ENCODE measurements around the gene TBX21.
"Not testable (repeated sequence)": the region's sequence is repeated elsewhere in the genome, so short reads cannot be mapped to it uniquely, and the experiment has no call there.

Gene TBX21

DNA sequence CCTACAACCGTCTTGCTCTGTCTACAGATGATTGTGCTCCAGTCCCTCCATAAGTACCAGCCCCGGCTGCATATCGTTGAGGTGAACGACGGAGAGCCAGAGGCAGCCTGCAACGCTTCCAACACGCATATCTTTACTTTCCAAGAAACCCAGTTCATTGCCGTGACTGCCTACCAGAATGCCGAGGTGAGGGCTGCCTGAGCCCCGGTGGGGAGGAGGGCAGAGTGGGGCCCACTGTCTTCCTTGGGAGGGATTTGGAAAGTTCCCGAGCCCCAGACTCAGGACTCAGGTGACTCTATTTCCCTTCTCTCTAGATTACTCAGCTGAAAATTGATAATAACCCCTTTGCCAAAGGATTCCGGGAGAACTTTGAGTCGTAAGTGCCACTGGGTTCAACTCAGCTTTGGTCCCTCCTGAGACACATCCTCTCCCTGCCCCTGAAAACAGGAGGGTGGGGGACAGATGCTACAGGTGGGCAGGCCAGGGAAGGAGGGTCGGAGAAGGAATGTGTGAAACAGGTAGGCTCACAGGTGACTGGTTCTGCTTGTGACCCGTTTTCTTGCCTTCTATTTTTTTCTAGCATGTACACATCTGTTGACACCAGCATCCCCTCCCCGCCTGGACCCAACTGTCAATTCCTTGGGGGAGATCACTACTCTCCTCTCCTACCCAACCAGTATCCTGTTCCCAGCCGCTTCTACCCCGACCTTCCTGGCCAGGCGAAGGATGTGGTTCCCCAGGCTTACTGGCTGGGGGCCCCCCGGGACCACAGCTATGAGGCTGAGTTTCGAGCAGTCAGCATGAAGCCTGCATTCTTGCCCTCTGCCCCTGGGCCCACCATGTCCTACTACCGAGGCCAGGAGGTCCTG lies 11.4 kb downstream of the TBX21 start:
- H3K4me3 ChIP-seq (ENCODE audit: low read length) = no peak overlapping the region
- DNase-seq (ENCODE audit: low read depth, low spot score) = peak; percentile 54

DNA sequence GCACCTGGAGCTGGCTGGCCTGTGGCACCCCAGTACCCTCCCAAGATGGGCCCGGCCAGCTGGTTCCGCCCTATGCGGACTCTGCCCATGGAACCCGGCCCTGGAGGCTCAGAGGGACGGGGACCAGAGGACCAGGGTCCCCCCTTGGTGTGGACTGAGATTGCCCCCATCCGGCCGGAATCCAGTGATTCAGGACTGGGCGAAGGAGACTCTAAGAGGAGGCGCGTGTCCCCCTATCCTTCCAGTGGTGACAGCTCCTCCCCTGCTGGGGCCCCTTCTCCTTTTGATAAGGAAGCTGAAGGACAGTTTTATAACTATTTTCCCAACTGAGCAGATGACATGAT lies 12.0 kb downstream of the TBX21 start:
- no peak overlapping the region for H3K4me3 ChIP-seq (ENCODE audit: low read length)
- no peak for DNase-seq (ENCODE audit: low read depth, low spot score)

DNA sequence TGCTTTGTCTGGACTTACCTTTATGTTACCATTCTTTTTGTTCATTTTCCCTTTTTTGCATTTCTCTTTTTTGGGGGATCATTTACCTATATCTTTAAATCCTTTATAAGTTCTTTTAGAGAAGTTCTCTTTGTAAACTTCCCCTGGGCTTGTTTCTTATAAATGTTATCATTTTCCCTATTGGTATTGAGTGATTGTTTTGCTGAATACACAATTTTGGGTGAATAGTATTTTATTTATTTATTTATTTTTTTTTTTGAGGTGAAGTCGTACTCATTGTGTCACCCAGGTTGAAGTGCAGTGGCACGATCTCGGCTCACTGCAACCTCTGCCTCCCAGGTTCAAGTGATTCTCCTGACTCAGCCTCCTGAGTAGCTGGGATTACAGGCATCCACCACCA lies 18.4 kb downstream of the TBX21 start:
- no peak for DNase-seq (ENCODE audit: low read depth, low spot score)

DNA sequence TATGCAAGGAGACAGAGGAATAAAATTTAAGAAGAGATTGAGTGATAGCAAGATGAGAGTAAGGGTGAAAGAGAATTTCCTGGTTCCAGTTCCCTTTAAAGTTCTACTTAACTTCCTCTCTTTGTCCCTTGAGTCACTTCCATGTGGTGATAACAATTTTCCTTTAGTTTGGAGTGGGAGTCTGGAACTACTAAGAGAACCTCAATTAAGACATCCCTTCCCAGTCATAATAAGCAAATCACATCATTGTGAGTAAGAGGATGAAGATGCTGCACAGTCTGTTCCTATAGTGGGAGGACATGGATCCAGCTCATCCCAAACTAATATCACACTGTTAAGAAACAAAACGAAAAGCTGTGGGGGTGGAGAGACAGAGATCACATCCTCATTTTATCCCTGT lies 24.4 kb downstream of the TBX21 start:
- no peak for DNase-seq (ENCODE audit: low read depth, low spot score)
- no peak overlapping the region for H3K4me3 ChIP-seq (ENCODE audit: low read length)

More for the DNA sequence above, 18.4 kb downstream of the TBX21 start:
- no peak overlapping the region for H3K4me3 ChIP-seq (ENCODE audit: low read length)

DNA sequence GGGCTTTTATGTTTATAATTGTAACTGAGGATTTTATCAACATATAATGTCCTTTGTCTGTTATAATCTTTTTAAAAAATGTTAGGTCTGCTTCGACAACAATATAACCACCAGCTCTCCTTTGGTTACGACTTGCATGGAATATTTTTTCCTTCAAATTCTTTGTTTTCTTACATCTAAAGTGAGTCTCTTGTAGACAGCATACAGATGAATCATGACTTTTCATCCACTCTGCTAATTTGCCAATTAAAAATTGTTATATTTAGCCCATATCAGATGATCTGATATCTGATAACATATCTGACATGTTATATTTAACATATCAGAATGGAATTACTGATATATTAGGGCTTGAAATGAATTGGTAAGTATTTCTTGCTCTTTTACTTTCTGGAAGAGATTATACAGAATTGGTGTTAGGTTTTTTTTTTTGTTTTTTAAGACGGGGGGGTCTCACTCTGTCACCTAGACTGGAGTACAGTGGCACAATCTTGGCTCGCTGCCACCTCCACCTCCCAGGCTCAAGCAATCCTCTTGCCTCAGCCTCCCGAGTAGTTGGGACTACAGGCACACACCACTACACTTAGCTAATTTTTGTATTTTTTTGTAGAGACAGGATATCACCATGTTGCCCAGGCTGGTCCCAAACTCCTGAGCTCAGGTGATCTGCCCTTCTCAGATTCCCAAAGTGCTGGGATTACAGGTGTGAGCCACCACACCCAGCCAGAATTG lies 27.5 kb downstream of the TBX21 start:
- DNase-seq (ENCODE audit: low read depth, low spot score) = no peak

GRCh38 chr17:47762728-47763127 lies 29.7 kb downstream of the TBX21 start:
- no peak for DNase-seq (ENCODE audit: low read depth, low spot score)
- H3K4me3 ChIP-seq (ENCODE audit: low read length) = no peak overlapping the region

More for the DNA sequence above, 27.5 kb downstream of the TBX21 start:
- no peak overlapping the region for H3K4me3 ChIP-seq (ENCODE audit: low read length)

DNA sequence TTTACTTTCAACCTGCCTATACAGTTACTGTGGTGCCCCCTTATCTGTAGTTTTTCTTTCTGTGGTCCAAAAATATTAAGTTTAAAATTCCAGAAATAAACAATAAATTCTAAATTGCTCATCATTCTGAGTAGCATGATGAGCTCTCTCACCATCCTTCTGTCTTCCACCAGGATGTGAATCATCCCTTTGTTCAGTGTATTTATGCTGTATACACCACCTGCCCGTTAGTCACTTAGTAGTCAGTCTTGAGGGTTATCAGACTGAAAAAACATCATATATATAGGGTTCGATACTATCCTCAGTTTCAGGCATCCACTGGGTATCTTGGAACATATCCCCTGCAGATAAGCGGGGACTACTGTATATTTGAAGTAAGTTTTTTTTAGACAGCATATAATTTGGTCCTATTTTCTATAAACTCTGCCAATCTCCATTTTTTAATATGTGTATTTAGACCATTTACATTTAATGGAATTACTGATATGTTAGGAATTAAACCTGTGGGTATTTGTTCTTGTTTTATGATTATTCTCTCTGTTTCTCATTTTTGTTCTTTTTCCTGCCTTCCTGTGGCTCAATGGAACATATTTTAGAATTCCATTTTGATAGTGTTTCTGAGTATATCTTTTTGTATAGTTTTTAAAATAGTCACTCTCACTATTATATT lies 31.0 kb downstream of the TBX21 start:
- H3K4me3 ChIP-seq (ENCODE audit: low read length) = no peak overlapping the region
- no peak for DNase-seq (ENCODE audit: low read depth, low spot score)

DNA sequence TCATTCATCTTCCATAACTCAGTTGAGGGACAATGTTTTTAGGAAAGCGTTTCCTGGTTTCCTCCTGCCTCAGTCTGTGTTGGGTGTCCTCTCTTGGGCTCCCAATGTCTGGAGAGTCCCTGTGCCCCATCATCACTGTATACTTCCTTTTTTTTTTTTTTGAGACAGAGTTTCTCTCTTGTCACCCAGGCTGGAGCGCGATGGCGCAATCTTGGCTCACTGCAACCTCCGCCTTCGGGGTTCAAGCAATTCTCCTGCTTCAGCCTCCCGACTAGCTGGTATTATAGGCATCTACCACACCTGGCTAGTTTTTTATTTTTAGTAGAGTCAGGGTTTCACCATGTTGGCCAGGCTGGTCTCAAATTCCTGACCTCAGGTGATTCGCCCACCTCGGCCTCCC lies 40.6 kb downstream of the TBX21 start:
- DNase-seq (ENCODE audit: low read depth, low spot score) = not testable (repeated sequence)

DNA sequence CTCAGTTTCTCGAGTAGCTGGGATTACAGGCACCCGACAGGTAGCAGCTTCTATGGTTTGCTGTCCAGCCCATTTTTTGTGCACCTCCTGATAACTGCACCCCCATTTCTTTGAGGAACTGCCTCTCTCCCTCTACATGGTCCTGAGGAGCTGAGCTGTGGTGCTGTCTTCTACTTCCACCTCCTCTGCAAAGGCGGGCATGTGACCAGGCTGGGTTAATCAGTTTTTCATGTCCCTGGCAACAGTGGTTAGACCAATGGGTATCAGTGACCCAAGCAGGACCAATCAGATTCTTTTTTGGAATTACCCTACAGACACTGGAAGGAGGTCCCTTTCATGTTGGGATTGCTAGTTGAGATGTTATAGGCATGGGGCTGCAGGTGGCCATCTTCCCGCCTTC lies 41.3 kb downstream of the TBX21 start:
- no peak overlapping the region for H3K4me3 ChIP-seq (ENCODE audit: low read length)
- no peak for DNase-seq (ENCODE audit: low read depth, low spot score)

More for the DNA sequence above, 40.6 kb downstream of the TBX21 start:
- not testable (repeated sequence) for H3K4me3 ChIP-seq (ENCODE audit: low read length)

DNA sequence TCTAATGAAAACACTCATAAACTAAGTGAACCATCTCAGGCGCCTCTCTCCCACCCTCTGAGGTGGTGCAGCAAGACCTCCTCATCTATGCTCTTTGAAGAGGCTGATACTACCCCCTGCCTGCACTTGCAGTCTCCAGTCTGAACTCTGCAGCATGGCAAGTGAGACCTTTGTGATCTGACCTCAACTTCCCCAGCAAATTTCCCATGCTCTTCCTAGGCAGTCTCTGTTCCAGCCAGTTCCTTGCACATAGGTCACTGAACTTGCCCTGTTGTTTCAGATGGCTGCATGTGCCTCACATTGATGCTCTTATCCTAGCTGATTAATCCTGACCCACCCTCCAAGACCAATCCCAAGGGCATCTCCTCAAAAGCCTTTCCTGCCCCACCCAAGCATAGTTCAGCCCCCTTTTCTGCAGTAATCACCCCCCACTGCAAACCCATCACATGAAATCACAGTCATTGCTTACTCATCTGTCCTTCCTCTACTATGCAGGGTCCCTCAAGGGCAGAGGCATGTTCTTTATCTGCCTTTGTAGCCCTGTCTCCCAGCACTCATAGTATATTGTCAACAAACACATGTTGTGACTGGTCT lies 42.0 kb downstream of the TBX21 start:
- no peak overlapping the region for H3K4me3 ChIP-seq (ENCODE audit: low read length)
- DNase-seq (ENCODE audit: low read depth, low spot score) = no peak

DNA sequence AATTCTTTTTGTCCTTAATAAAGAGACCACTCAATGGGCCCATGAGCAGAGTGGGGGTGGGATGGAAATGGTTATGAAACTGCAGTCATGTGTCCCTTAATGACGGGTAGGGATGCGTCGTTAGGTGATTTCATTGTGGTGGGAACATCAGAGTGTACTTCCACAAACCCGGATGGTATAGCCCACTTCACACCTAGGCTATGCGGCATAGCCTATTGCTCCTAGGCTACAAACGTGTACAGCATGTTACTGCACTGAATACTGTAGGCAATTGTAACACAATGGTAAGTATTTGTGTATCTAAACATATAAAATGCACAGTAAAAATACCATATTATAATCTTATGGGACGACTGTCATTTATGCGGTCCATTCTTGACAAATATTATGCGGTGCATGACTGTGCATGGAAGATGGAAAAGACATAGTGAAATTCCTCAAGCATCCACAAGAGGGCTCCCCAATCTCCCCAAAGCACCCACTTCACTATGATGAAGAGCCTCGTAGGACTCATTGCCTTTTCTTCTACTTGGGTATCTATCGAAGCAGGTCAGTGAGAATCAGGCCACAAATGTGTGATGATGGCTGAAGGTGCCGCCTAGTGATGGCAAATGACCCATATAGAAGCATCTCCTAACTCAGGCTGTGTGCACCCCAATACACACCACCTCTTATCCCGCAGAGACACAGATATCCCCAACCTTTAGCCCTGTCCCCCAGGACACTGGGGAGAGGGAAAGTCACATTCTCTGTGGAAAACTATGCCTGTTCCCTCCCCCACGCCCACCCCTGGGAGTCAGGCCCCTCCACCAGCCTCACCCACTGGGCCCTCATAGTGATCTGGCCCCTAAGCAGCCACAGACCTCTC lies 43.5 kb downstream of the TBX21 start:
- H3K4me3 ChIP-seq (ENCODE audit: low read length) = no peak overlapping the region
- peak; percentile 37 for DNase-seq (ENCODE audit: low read depth, low spot score)

- H3K4me3 ChIP-seq (ENCODE audit: low read length) = no peak overlapping the region
- no peak for DNase-seq (ENCODE audit: low read depth, low spot score)
Observed at GRCh38 chr17:47778184-47778635, 45.2 kb downstream of the TBX21 start.

DNA sequence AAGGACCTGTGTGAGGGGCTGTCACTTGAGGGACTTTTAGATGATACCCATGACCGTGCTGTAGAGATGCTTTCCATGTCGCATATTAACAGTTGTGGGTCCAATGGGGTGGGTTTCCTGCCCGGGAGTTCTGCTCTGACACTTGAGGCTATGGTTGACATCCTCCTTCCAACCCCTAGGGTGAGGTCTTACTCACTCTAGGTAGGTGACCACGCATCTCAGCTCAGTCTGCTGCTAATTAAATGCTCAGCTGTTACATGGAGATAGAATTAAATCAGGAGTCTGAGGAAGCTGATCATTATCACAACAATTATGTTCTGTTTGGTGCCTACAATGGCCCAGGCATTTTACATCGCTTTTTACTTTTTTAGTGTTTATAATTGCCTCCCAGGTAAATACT lies 48.4 kb downstream of the TBX21 start:
- DNase-seq (ENCODE audit: low read depth, low spot score) = no peak
- H3K4me3 ChIP-seq (ENCODE audit: low read length) = no peak overlapping the region

DNA sequence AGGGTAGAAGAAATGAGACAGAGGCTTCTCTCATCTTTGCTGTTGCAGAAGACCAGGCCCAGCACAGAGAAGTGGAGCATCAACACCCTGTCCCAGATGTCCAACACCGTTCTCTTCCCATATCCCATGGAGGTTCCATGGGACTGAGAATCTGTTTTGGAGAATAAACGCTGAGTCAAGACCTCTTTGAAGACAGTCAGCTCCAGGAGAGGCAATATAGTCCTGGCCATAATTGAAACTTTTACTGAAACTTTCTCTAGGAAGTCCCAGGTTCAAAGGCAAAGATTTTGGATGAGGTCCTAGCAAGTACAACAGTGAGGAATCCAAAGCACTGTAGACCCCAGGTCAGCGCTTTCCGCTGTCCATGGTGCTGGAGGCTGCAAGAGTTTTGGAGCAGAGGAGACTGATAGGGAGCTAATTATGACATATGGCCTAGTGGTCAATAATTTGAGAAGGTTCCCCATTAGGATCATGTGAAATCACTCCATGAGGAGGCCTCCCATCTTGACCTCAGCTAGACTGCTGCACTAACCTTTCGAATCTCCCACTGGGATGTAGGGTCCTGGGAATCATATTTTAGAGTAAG lies 52.6 kb downstream of the TBX21 start:
- no peak overlapping the region for H3K4me3 ChIP-seq (ENCODE audit: low read length)
- DNase-seq (ENCODE audit: low read depth, low spot score) = peak; percentile 24

DNA sequence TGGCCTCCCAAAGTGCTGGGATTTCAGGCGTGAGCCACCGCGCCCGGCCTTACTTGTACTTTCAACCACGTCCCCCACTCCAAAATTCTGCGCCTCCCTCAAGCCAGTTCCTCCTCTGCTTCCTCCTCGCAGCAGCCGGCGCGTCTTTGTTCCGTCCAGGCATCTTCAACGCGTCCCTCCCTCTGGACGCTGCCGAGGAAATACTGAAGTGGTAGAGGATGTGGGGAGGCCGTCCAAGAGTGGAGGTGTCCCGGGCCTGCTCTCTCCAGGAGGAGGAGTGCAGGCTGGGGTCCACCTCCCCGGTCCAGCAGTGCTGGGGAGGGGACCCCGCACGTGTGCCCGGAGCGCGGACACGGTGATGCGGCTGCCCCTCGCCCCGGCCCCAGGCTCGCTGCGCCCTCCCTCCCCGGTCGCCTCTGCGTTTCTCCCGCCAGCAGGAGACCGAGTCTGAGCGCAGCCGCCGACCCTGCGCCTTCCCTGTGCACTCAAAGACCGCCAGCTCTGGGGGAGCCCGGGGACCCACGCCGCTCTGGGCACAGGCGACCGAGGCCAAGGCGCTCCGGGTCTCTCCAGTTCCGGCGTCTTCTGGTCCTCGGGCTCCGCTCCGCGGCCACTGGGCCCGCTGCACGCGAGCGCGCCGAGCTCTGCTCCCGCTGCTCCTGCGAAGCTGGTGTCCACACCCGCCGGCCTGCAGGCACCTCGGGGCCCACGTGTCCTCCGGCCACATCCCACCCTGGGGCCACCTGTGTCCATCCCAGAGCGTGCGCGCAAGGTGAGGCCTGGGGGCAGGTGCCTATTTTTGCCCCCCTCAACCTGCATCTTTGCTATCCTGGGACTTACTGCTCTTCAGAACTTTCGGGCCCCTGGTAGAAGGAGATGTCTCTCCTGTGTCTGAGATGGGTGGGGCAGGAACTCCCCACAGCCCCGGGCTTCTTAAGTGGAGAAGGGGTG lies 56.9 kb downstream of the TBX21 start:
- H3K4me3 ChIP-seq (ENCODE audit: low read length) = no peak overlapping the region
- no peak for DNase-seq (ENCODE audit: low read depth, low spot score)

- H3K4me3 ChIP-seq (ENCODE audit: low read length) = no peak overlapping the region
- DNase-seq (ENCODE audit: low read depth, low spot score) = no peak
Observed at GRCh38 chr17:47791025-47791424, 58.0 kb downstream of the TBX21 start.

- no peak overlapping the region for H3K4me3 ChIP-seq (ENCODE audit: low read length)
- DNase-seq (ENCODE audit: low read depth, low spot score) = no peak
Observed at GRCh38 chr17:47792457-47792856, 59.4 kb downstream of the TBX21 start.

Measured in Jurkat, Clone E6-1 (cell line).